Mesenchymal stem cell (in vitro differentiated cells and primary cell): Measurements from ENCODE around the gene SUPT3H.
"Not testable (repeated sequence)": the region's sequence is repeated elsewhere in the genome, so short reads cannot be mapped to it uniquely, and the experiment has no call there.

ENCODE experiments used
- DNase-seq: peaks from one replicate; pipeline ENCODE4 v3.0.0-alpha.2; 2013
- H2AFZ ChIP-seq: one replicate; pipeline ENCODE4 v1.6.1; 2013; ENCODE audit warnings: low read depth, mild to moderate bottlenecking, control low read depth, inconsistent platforms, low read length, moderate library complexity
- H2AK5ac ChIP-seq: 2 replicates; pipeline ENCODE4 v1.6.1; 2013; ENCODE audit warnings: low read length, moderate library complexity, mild to moderate bottlenecking, inconsistent platforms; ENCODE audit not compliant: severe bottlenecking
- H2BK120ac ChIP-seq: one replicate; pipeline ENCODE4 v1.6.1; 2013; ENCODE audit warnings: low read depth, mild to moderate bottlenecking, inconsistent platforms, low read length, moderate library complexity
- H2BK12ac ChIP-seq, 2 experiments: one replicate each; pipeline ENCODE4 v1.6.1; 2013; ENCODE audit warnings: inconsistent platforms in 2 of 2, low read length in 2 of 2, mild to moderate bottlenecking in 2 of 2, moderate library complexity in 2 of 2, control low read depth in 1 of 2
- H2BK15ac ChIP-seq: one replicate; pipeline ENCODE4 v1.6.1; 2013; ENCODE audit warnings: mild to moderate bottlenecking, low read depth, inconsistent platforms; ENCODE audit not compliant: poor library complexity, severe bottlenecking
- H2BK5ac ChIP-seq: 2 replicates; pipeline ENCODE4 v1.6.1; 2013; ENCODE audit warnings: low read depth, mild to moderate bottlenecking, low read length, control low read depth, inconsistent platforms; ENCODE audit not compliant: poor library complexity, severe bottlenecking
- H3K14ac ChIP-seq, 2 experiments: one replicate each; pipeline ENCODE4 v1.6.1; 2013; ENCODE audit warnings: inconsistent platforms in 2 of 2, low read length in 2 of 2, control low read depth in 1 of 2, mild to moderate bottlenecking in 1 of 2, moderate library complexity in 1 of 2
- H3K18ac ChIP-seq, 2 experiments: one replicate each; pipeline ENCODE4 v1.6.1; 2013; ENCODE audit warnings: inconsistent platforms in 2 of 2, low read length in 2 of 2, control low read depth in 1 of 2, low read depth in 1 of 2, mild to moderate bottlenecking in 1 of 2
- H3K23ac ChIP-seq, 2 experiments: one replicate each; pipeline ENCODE4 v1.6.1; 2013; ENCODE audit warnings: inconsistent platforms in 2 of 2, low read length in 2 of 2, mild to moderate bottlenecking in 2 of 2, moderate library complexity in 2 of 2, control low read depth in 1 of 2
- H3K27ac ChIP-seq: 2 replicates; pipeline ENCODE4 v1.5.1; 2013; ENCODE audit warnings: mild to moderate bottlenecking, moderate library complexity, low read length, control low read depth, inconsistent platforms; ENCODE audit not compliant: poor library complexity, severe bottlenecking
- H3K27me3 ChIP-seq, 2 experiments: 2 replicates each; pipeline versions ENCODE4 v1.6.1 to v1.7.0; 2013; ENCODE audit warnings: low read length in 2 of 2, mild to moderate bottlenecking in 2 of 2, moderate library complexity in 2 of 2, control low read depth in 1 of 2, inconsistent platforms in 1 of 2; ENCODE audit not compliant: control insufficient read depth in 1 of 2, insufficient read depth in 1 of 2
- H3K36me3 ChIP-seq, 2 experiments: 2 replicates each; pipeline versions ENCODE4 v1.6.1 to v1.7.0; 2013; ENCODE audit warnings: low read length in 2 of 2, control low read depth in 1 of 2, inconsistent platforms in 1 of 2, low read depth in 1 of 2, mild to moderate bottlenecking in 1 of 2; ENCODE audit not compliant: insufficient read depth in 2 of 2, control insufficient read depth in 1 of 2
- H3K4ac ChIP-seq, 2 experiments: one replicate each; pipeline ENCODE4 v1.6.1; 2013; ENCODE audit warnings: inconsistent platforms in 2 of 2, low read length in 2 of 2, mild to moderate bottlenecking in 2 of 2, moderate library complexity in 2 of 2, control low read depth in 1 of 2, low read depth in 1 of 2
- H3K4me1 ChIP-seq: 2 replicates; pipeline ENCODE4 v1.6.1; 2013; ENCODE audit warnings: low read depth, low read length, control low read depth; ENCODE audit not compliant: control insufficient read depth, insufficient read depth
- H3K4me2 ChIP-seq: 2 replicates; pipeline ENCODE4 v1.6.1; 2013; ENCODE audit warnings: low read length, mild to moderate bottlenecking, inconsistent platforms; ENCODE audit not compliant: poor library complexity, severe bottlenecking
- H3K4me3 ChIP-seq, 2 experiments: 2 replicates each; pipeline versions ENCODE4 v1.5.1 to v1.7.0; 2013; ENCODE audit warnings: low read length in 2 of 2, mild to moderate bottlenecking in 2 of 2, control low read depth in 1 of 2, low read depth in 1 of 2; ENCODE audit not compliant: insufficient read depth in 1 of 2
- H3K79me1 ChIP-seq: replicated peaks from 2 replicates; pipeline ENCODE4 v1.6.1; 2013; ENCODE audit warnings: mild to moderate bottlenecking, control low read depth, low read length, inconsistent platforms; ENCODE audit not compliant: poor library complexity, severe bottlenecking
- H3K9ac ChIP-seq: 2 replicates; pipeline ENCODE4 v1.7.0; 2013; ENCODE audit warnings: mild to moderate bottlenecking, low read length, moderate library complexity
- H3K9me3 ChIP-seq: 2 replicates; pipeline ENCODE4 v1.7.0; 2013; ENCODE audit warnings: mild to moderate bottlenecking, low read length; ENCODE audit not compliant: control insufficient read depth
- H4K8ac ChIP-seq: one replicate; pipeline ENCODE4 v1.6.1; 2013; ENCODE audit warnings: inconsistent platforms, mild to moderate bottlenecking, low read length, moderate library complexity
- H4K91ac ChIP-seq: one replicate; pipeline ENCODE4 v1.6.1; 2013; ENCODE audit warnings: mild to moderate bottlenecking, low read length, inconsistent platforms
- WGBS: methylation state at CpG from one replicate; pipeline ENCODE4 v1.1.7; 2013; ENCODE audit warnings: mixed read lengths; 5-methylcytosine and 5-hydroxymethylcytosine counted together

SUPT3H gene

DNA sequence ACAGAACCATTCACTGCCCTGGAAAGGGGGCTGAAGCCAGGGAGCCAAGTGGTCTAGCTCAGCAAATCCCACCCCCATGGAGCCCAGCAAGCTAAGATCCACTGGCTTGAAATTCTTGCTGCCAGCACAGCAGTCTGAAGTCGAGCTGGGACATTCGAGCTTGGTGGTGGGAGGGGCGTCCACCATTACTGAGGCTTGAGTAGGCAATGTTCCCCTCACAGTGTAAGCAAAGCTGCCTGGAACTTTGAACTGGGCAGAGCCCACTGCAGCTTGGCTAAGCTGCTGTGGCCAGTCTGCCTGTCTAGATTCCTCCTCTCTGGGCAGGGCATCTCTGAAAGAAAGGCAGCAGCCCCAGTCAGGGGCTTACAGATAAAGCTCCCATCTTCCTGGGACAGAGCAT is 498.7 kb downstream of the SUPT3H start:
- not testable (repeated sequence) for H2BK12ac ChIP-seq, H3K27me3 ChIP-seq, H3K23ac ChIP-seq, H3K18ac ChIP-seq, H2AFZ ChIP-seq, H3K14ac ChIP-seq, H3K9me3 ChIP-seq, H3K36me3 ChIP-seq, H2BK5ac ChIP-seq, H4K91ac ChIP-seq, H3K27ac ChIP-seq, DNase-seq, H2BK15ac ChIP-seq, H3K79me1 ChIP-seq, H3K4me2 ChIP-seq, H2BK120ac ChIP-seq, H4K8ac ChIP-seq, H3K4me3 ChIP-seq, H3K4ac ChIP-seq, H3K4me1 ChIP-seq, H3K9ac ChIP-seq, H2AK5ac ChIP-seq
- WGBS, result 85% methylated on average over 3 of the region's 3 CpGs

GRCh38 chr6:44876638-44877037 is 501.1 kb downstream of the SUPT3H start:
- H2BK5ac ChIP-seq, H3K4me3 ChIP-seq, H3K4me1 ChIP-seq, H3K36me3 ChIP-seq, H2BK15ac ChIP-seq, H2AK5ac ChIP-seq, H3K4me2 ChIP-seq, H3K14ac ChIP-seq, H4K8ac ChIP-seq, H2BK120ac ChIP-seq, DNase-seq, H3K9ac ChIP-seq, H2AFZ ChIP-seq, H3K4ac ChIP-seq, H3K27me3 ChIP-seq, H2BK12ac ChIP-seq, H3K23ac ChIP-seq, H3K27ac ChIP-seq, H3K79me1 ChIP-seq, H4K91ac ChIP-seq, H3K9me3 ChIP-seq, H3K18ac ChIP-seq: not testable (repeated sequence)

DNA sequence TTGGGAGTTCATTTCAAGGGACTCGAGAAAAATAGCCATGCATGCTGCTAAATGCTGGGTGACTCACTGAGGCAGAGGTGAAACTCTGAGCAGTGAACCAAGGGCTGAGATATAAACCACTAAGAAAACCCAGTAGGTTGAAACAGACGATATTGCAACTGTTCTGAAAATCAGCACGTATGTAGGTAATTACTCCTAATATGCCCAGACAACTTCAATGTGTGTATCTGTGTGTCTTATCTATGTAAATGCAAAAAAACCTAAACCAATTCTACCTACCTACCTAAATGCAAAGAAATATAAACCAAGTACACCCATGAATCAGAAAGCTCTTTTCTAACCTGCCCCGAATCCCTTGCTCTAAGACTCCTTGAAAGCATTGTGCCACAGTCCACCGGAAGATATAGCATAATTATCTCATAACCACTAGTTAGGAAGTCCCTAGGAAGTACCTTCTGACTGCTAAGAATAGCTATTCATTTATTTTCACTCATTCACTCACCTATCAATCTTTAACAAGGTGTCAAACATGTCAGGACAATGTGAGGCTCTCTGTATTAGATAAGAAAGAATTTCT is 508.3 kb downstream of the SUPT3H start:
- H3K27ac ChIP-seq, result peak overlapping the region; percentile 54
- H3K4me2 ChIP-seq, result no peak overlapping the region
- no peak overlapping the region for H2BK120ac ChIP-seq

GRCh38 chr6:44868910-44869309 is 508.8 kb downstream of the SUPT3H start:
- Histone ChIP-seq H3K4me1 (peaks cover 6% of the 10 kb centered on the region), H3K4me3 (no peak overlapping the region), H3K18ac (no peak overlapping the region), H3K27ac (peak overlapping the region; percentile 54), H3K23ac (no peak overlapping the region), H2AFZ (no peak overlapping the region), H3K9me3 (peaks cover 16% of the 10 kb centered on the region), H3K4me2 (no peak overlapping the region), H3K14ac (no peak overlapping the region), H3K79me1 (peaks cover 2% of the 10 kb centered on the region), H3K36me3 (no peaks in the 10 kb centered on the region), H3K27me3 (no peaks in the 10 kb centered on the region), H4K8ac (no peak overlapping the region), H2BK15ac (no peak overlapping the region), H2AK5ac (peak overlapping the region; percentile 27), H3K9ac (no peak overlapping the region), H2BK5ac (no peak overlapping the region), H2BK120ac (no peak overlapping the region), H2BK12ac (no peak overlapping the region), H3K4ac (no peak overlapping the region), H4K91ac (no peak overlapping the region)
- no peak for DNase-seq

More for the DNA sequence above, 508.3 kb downstream of the SUPT3H start:
- H3K14ac ChIP-seq, result no peak overlapping the region
- no peak for DNase-seq
- H3K79me1 ChIP-seq, result peaks cover 2% of the 10 kb centered on the region
- no peak overlapping the region for H3K9ac ChIP-seq
- no peak overlapping the region for H4K91ac ChIP-seq
- H2AK5ac ChIP-seq, result no peak overlapping the region
- H3K23ac ChIP-seq, result no peak overlapping the region
- H4K8ac ChIP-seq, result no peak overlapping the region
- H2BK12ac ChIP-seq, result no peak overlapping the region
- H2BK15ac ChIP-seq, result no peak overlapping the region
- H3K4ac ChIP-seq, result no peak overlapping the region
- no peak overlapping the region for H3K18ac ChIP-seq
- H2BK5ac ChIP-seq, result no peak overlapping the region
- H3K9me3 ChIP-seq, result peaks cover 15% of the 10 kb centered on the region
- no peaks in the 10 kb centered on the region for H3K27me3 ChIP-seq
- H3K36me3 ChIP-seq, result no peaks in the 10 kb centered on the region
- H3K4me3 ChIP-seq, result no peak overlapping the region
- WGBS, result 87% methylated on average over 3 of the region's 5 CpGs
- H3K4me1 ChIP-seq, result peaks cover 6% of the 10 kb centered on the region
- H2AFZ ChIP-seq, result no peak overlapping the region
